H1 (cell line): Measurements from ENCODE around the gene RUFY3.

Experiments used
- ATF3 ChIP-seq: IDR thresholded peaks from 2 replicates; pipeline ENCODE4 v1.6.1; 2011; ENCODE audit warnings: low read depth, mild to moderate bottlenecking, low read length; ENCODE audit not compliant: insufficient read depth
- CBX8 ChIP-seq: fragments of 300-800, 300-1000 bp; sonication (generic); IDR thresholded peaks from 2 replicates; pipeline ENCODE4 v1.7.1; 2016; ENCODE audit warnings: low read depth, low read length, borderline replicate concordance
- CHD7 ChIP-seq: fragments of 300-600 bp; sonication (generic); IDR thresholded peaks from 2 replicates; pipeline ENCODE4 v1.7.1; 2012; ENCODE audit warnings: low read length, moderate library complexity, mild to moderate bottlenecking, inconsistent platforms; ENCODE audit not compliant: insufficient replicate concordance
- CTCF ChIP-seq, 3 experiments: IDR thresholded peaks; 1 replicate in 2 of 3; 2 replicates in 1 of 3; pipeline versions ENCODE4 v1.5.1 to v1.6.1; 2011; ENCODE audit warnings: low read length in 3 of 3, mild to moderate bottlenecking in 3 of 3, inconsistent platforms in 2 of 3, low read depth in 1 of 3, moderate library complexity in 1 of 3; ENCODE audit not compliant: insufficient read depth in 1 of 3; ENCODE audit errors: control extremely low read depth in 1 of 3
- EP300 ChIP-seq, 2 experiments: IDR thresholded peaks; 1 replicate in 1 of 2; 2 replicates in 1 of 2; pipeline ENCODE4 v1.6.1; 2011 to 2012; ENCODE audit warnings: low read depth in 2 of 2, low read length in 2 of 2, mild to moderate bottlenecking in 2 of 2, borderline replicate concordance in 1 of 2, inconsistent platforms in 1 of 2, moderate library complexity in 1 of 2
- EZH2 ChIP-seq: fragments of 200-600 bp; sonication (generic); IDR thresholded peaks from 2 replicates; pipeline ENCODE4 v1.7.1; 2012; ENCODE audit warnings: low read depth, mild to moderate bottlenecking, moderate library complexity, low read length, inconsistent platforms; ENCODE audit not compliant: severe bottlenecking
- FOSL1 ChIP-seq: IDR thresholded peaks from 2 replicates; pipeline ENCODE4 v1.6.1; 2011; ENCODE audit warnings: mild to moderate bottlenecking, low read depth, low read length, moderate library complexity; ENCODE audit not compliant: insufficient read depth
- HDAC2 ChIP-seq, 2 experiments: fragments of 300-600 bp in 1 of 2; sonication (generic) in 1 of 2; IDR thresholded peaks; 2 replicates each; pipeline ENCODE4 v1.6.1; 2011 to 2012; ENCODE audit warnings: low read depth in 2 of 2, low read length in 2 of 2, mild to moderate bottlenecking in 2 of 2, moderate library complexity in 2 of 2, borderline replicate concordance in 1 of 2, inconsistent platforms in 1 of 2
- MAX ChIP-seq: IDR thresholded peaks from 2 replicates; pipeline ENCODE4 v1.6.1; 2012; ENCODE audit warnings: inconsistent platforms
- POLR2A ChIP-seq, 2 experiments: IDR thresholded peaks; 1 replicate in 1 of 2; 2 replicates in 1 of 2; pipeline ENCODE4 v1.6.1; 2011; ENCODE audit warnings: low read depth in 2 of 2, low read length in 2 of 2, mild to moderate bottlenecking in 2 of 2; ENCODE audit errors: control extremely low read depth in 1 of 2
- RFX5 ChIP-seq: IDR thresholded peaks from 2 replicates; pipeline ENCODE4 v1.6.1; 2011; ENCODE audit warnings: low read depth, low read length, improper control_type of control experiment, borderline replicate concordance
- SIN3A ChIP-seq, 2 experiments: IDR thresholded peaks in 1 of 2; conservative IDR thresholded peaks in 1 of 2; 2 replicates each; pipeline ENCODE4 v1.6.1; 2011 to 2012; ENCODE audit warnings: low read length in 2 of 2, improper control_type of control experiment in 1 of 2, low read depth in 1 of 2, mild to moderate bottlenecking in 1 of 2
- SP2 ChIP-seq: IDR thresholded peaks from 2 replicates; pipeline ENCODE4 v1.6.1; 2012; ENCODE audit warnings: mild to moderate bottlenecking, low read length, inconsistent platforms
- TCF12 ChIP-seq: IDR thresholded peaks from 2 replicates; pipeline ENCODE4 v1.6.1; 2011; ENCODE audit warnings: low read depth, mild to moderate bottlenecking, low read length

- TF ChIP-seq CHD7 (no peak), TCF12 (no peak), RFX5 (no peak), CTCF (IDR thresholded peaks at IDR 0.05; ENCODE audit: control extremely low read depth in 1 of 3, insufficient read depth in 1 of 3, low read depth in 1 of 3, low read length in 3 of 3) (no peak), SP2 (no peak), FOSL1 (no peak), POLR2A (IDR thresholded peaks at IDR 0.05; ENCODE audit: control extremely low read depth in 1 of 2, low read depth in 2 of 2, low read length in 2 of 2) (no peak; a peak in 1 of 3 replicates), CBX8 (no peak), ATF3 (no peak), MAX (no peak), HDAC2 (IDR thresholded peaks at IDR 0.05; ENCODE audit: borderline replicate concordance in 1 of 2, low read depth in 2 of 2, low read length in 2 of 2) (no peak), SIN3A (conservative IDR thresholded peaks at IDR 0.05 in 1 of 2, IDR thresholded peaks at IDR 0.05 in 1 of 2; ENCODE audit: low read depth in 1 of 2, low read length in 2 of 2) (no peak), EP300 (IDR thresholded peaks at IDR 0.05; ENCODE audit: borderline replicate concordance in 1 of 2, low read depth in 2 of 2, low read length in 2 of 2) (no peak), EZH2 (no peak)
These were observed 16.9 kb upstream of the RUFY3 start for GRCh38 chr4:70704931-70705182.
